Activated CD4-positive, alpha-beta memory T cell treated with anti-CD3 and anti-CD28 coated beads for 36 hours (primary cell): ENCODE measurements around the gene SPOUT1. TPM values are rescaled to one million over a fixed set of nuclear protein-coding genes. Genes with fewer than 3 reads are reported as not detected.
"Not testable (repeated sequence)": the region's sequence is repeated elsewhere in the genome, so short reads cannot be mapped to it uniquely, and the experiment has no call there.

Source experiments
- CTCF ChIA-PET: fragments of 350-600 bp; sonication (Branson Sonifier 250); formaldehyde crosslinking; loops from one replicate; lab custom pipeline; 2021; ENCODE audit warnings: antibody characterized with exemption, inconsistent platforms; lab: Charles Lee
- POLR2A ChIA-PET: fragments of 350-600 bp; sonication (Branson Sonifier 250); formaldehyde crosslinking; loops from one replicate; lab custom pipeline; 2021; ENCODE audit warnings: antibody characterized with exemption; lab: Charles Lee
- DNase-seq: peaks from one replicate; pipeline ENCODE4 v3.0.0-alpha.2; 2020
- H3K27ac Mint-ChIP-seq: one replicate; pipeline ENCODE4 v1.8.0; 2021; ENCODE audit warnings: mixed read lengths
- H3K27me3 Mint-ChIP-seq: one replicate; pipeline ENCODE4 v1.8.0; 2021; ENCODE audit warnings: mixed read lengths
- H3K36me3 Mint-ChIP-seq: one replicate; pipeline ENCODE4 v1.8.0; 2021; ENCODE audit warnings: mixed read lengths
- H3K4me1 Mint-ChIP-seq: one replicate; pipeline ENCODE4 v1.8.0; 2021; ENCODE audit warnings: low read depth, mixed read lengths
- H3K4me3 Mint-ChIP-seq: one replicate; pipeline ENCODE4 v1.8.0; 2021; ENCODE audit warnings: mild to moderate bottlenecking, mixed read lengths
- H3K9me3 Mint-ChIP-seq: one replicate; pipeline ENCODE4 v1.8.0; 2021; ENCODE audit warnings: mixed read lengths
- intact Hi-C: fragments of 100-400 bp; cut with micrococcal nuclease; formaldehyde crosslinking; loops from one replicate; pipeline ENCODE4 v1.15.1; 2023
- total RNA-seq, 2 experiments: library from RNA; stranded (reverse); gene quantifications; one replicate each; pipeline ENCODE4 v1.2.3, GENCODE V29; 2021

The SPOUT1 gene
- total RNA-seq, 2 experiments from 2014 or later = 89.2 to 94.2 TPM

DNA sequence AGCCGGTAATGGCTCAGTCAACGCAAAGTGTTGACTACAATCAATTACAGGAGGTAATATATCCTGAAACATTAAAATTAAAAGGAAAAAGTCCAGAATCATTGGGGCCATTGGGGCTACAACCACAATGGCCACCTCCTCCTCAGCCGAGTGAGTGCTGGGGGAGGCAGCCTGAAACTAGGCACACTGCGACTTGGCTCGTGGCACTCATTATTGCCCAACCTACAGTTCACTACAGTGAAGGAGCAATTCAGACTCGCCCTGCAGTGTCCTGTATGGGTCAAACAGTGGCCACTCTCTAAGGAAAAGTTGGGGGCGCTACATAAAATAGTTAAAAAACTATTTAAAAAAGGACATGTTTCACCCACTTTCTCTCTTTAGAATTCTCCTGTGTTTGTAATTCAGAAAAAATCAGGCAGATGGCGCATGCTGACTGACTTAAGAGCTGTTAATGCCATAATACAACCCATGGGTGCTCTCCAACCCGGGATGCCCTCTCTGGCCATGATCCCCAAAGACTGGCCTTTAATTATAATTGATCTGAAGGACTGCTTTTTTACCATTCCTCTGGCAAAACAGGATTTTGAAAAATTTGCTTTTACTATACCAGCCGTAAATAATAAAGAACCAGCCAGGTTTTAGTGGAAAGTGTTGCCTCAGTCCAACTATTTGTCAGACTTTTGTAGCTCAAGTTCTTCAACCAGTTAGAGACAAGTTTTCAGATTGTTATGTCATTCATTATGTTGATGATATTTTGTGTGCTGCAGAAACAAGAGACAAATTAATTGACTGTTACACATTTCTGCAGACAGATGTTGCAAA is 22.4 kb upstream of the SPOUT1 start:
- Mint-ChIP-seq H3K36me3 (peaks cover 18% of the 10 kb centered on the region), H3K9me3 (peaks cover 17% of the 10 kb centered on the region)
- DNase-seq, H3K4me3 Mint-ChIP-seq, H3K27ac Mint-ChIP-seq, H3K4me1 Mint-ChIP-seq, intact Hi-C loops, H3K27me3 Mint-ChIP-seq: not testable (repeated sequence)
- ChIA-PET CTCF (interaction anchor here (0.7 to 1.4 kb wide), 4 partner anchors 10 to 78 kb away, joined by 3 to 4 read pairs (median 4); no protein-coding TSS in a partner anchor), POLR2A (interaction anchor here (0.6 kb wide), 1 partner anchor 103 kb away, joined by 4 read pairs; no protein-coding TSS in a partner anchor)

DNA sequence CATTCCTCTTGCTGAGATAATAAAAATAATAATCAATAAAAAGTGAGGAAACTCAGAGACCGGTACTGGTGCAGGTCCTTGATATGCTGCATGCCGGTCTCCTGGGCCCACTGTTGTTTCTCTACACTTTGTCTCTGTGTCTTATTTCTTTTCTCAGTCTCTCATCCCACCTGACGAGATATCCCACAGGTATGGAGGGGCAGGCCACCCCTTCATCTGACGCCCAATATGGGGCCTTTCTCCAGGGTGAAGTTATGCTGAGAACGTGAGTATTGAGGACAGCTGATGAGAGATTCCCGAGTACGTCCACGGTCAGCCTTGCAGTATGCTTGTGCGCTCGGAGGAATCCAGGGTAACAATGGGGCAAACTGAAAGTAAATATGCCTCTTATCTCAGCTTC is 21.4 kb upstream of the SPOUT1 start:
- H3K27me3 Mint-ChIP-seq, DNase-seq, H3K4me1 Mint-ChIP-seq, POLR2A ChIA-PET, intact Hi-C loops, H3K4me3 Mint-ChIP-seq, H3K27ac Mint-ChIP-seq: not testable (repeated sequence)
- CTCF ChIA-PET = interaction anchor here (1.4 kb wide), 1 partner anchor 79 kb away, joined by 4 read pairs; no protein-coding TSS in a partner anchor
- Mint-ChIP-seq H3K36me3 (peaks cover 18% of the 10 kb centered on the region), H3K9me3 (peaks cover 17% of the 10 kb centered on the region)

- peaks cover 18% of the 10 kb centered on the region for H3K36me3 Mint-ChIP-seq
- H3K27me3 Mint-ChIP-seq = no peaks in the 10 kb centered on the region
- H3K27ac Mint-ChIP-seq = no peak overlapping the region
- CTCF ChIA-PET = no interaction called here
- no peak for DNase-seq
- peaks cover 17% of the 10 kb centered on the region for H3K9me3 Mint-ChIP-seq
- H3K4me1 Mint-ChIP-seq = no peaks in the 10 kb centered on the region
- POLR2A ChIA-PET = no interaction called here
- intact Hi-C loops = no loop called here
- H3K4me3 Mint-ChIP-seq = no peak overlapping the region
These were observed 18.2 kb upstream of the SPOUT1 start for GRCh38 chr9:128847803-128848202.

- intact Hi-C loops = no loop called here
- ChIA-PET CTCF (no interaction called here), POLR2A (no interaction called here)
- Mint-ChIP-seq H3K4me3 (no peak overlapping the region), H3K36me3 (peaks cover 21% of the 10 kb centered on the region), H3K27me3 (no peaks in the 10 kb centered on the region), H3K9me3 (peaks cover 17% of the 10 kb centered on the region), H3K4me1 (no peaks in the 10 kb centered on the region), H3K27ac (no peak overlapping the region)
- DNase-seq = no peak
These were observed 17.1 kb upstream of the SPOUT1 start for GRCh38 chr9:128846680-128847030.

- Mint-ChIP-seq H3K27ac (no peak overlapping the region), H3K4me3 (no peak overlapping the region), H3K9me3 (peaks cover 4% of the 10 kb centered on the region), H3K36me3 (peaks cover 8% of the 10 kb centered on the region), H3K27me3 (no peaks in the 10 kb centered on the region), H3K4me1 (no peaks in the 10 kb centered on the region)
- CTCF ChIA-PET = interaction anchor here (1.1 to 1.6 kb wide), 3 partner anchors 19 to 83 kb away, joined by 6 to 7 read pairs (median 6); partner anchors contain the start of gene ENDOG
- intact Hi-C loops = no loop called here
- no peak for DNase-seq
- POLR2A ChIA-PET = no interaction called here
These were observed 15.8 kb upstream of the SPOUT1 start for GRCh38 chr9:128845186-128845931.

- H3K4me3 Mint-ChIP-seq, CTCF ChIA-PET, H3K27ac Mint-ChIP-seq, intact Hi-C loops, H3K4me1 Mint-ChIP-seq, DNase-seq, POLR2A ChIA-PET, H3K27me3 Mint-ChIP-seq, H3K9me3 Mint-ChIP-seq, H3K36me3 Mint-ChIP-seq: not testable (repeated sequence)
These were observed 13.6 kb upstream of the SPOUT1 start for GRCh38 chr9:128843171-128843570.

DNA sequence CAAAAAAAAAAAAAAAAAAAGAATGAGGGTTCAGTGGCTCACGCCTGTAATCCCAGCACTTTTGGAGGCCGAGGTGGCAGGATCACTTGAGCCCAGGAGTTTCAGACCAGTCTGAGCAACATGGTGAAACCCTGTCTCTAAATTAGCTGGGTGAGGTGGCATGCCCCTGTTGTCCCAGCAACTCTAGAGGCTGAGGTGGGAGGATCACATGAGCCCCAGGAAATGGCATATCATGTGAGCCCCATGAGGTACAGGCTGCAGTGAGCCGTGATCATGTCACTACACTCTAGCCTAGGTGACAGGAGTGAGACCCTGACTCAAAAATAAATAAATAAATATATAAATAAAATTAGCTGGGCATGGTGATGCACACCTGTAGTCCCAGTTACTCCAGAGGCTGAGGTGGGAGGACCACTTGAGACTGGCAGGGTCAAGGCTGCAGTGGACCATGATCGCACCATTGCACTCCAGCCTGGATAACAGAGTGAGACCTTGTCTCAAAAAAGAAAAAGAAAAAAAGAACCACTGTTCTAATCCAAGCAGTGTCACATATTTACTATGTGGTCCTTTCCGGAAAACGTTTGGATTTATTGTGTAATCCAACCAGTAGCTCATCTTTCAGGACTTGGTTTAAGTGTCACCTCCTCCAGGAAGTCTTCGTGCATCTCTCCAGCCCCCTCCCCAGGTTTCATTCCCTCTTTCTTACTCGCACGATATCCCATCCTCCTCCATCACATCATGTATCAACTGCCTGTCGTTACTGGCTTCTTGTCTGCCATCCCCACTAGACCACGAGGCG is 12.3 kb upstream of the SPOUT1 start:
- CTCF ChIA-PET = interaction anchor here (0.6 kb wide), 1 partner anchor 38 kb away, joined by 3 read pairs; no protein-coding TSS in a partner anchor
- Mint-ChIP-seq H3K4me3 (no peak overlapping the region), H3K9me3 (no peaks in the 10 kb centered on the region), H3K27ac (no peak overlapping the region), H3K36me3 (peaks cover 2% of the 10 kb centered on the region), H3K27me3 (no peaks in the 10 kb centered on the region), H3K4me1 (no peaks in the 10 kb centered on the region)
- intact Hi-C loops = no loop called here
- DNase-seq = no peak
- POLR2A ChIA-PET = no interaction called here

- Mint-ChIP-seq H3K27me3 (no peaks in the 10 kb centered on the region), H3K36me3 (peaks cover 2% of the 10 kb centered on the region), H3K9me3 (no peaks in the 10 kb centered on the region), H3K4me1 (no peaks in the 10 kb centered on the region), H3K4me3 (no peak overlapping the region), H3K27ac (no peak overlapping the region)
- DNase-seq = no peak
- ChIA-PET CTCF (interaction anchor here (0.6 kb wide), 1 partner anchor 22 kb away, joined by 3 read pairs; the partner anchor contains the start of gene ENDOG), POLR2A (no interaction called here)
- intact Hi-C loops = no loop called here
These were observed 10.9 kb upstream of the SPOUT1 start for GRCh38 chr9:128840524-128840923.

DNA sequence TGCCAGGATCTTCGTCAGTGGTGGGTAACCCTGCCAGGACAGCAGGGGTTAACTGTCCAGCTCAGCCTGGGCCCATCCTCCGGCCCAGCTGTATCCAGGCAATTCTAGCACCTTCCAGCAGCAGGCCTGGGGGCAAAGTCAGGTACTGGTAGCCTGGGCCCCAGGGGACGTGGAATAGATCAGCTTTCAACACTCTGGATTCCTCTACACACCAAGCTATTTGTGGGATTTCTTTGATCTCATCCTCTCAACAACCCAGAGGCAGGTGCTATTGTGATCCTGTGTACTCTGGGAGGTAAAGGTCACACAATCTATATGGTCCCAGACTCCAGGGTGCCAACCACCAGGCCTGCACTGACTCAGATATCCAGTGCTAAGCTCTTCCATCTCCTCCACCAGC is 8.7 kb upstream of the SPOUT1 start:
- CTCF ChIA-PET = interaction anchor here (1.1 kb wide), 1 partner anchor 20 kb away, joined by 4 read pairs; the partner anchor contains the start of gene ENDOG
- POLR2A ChIA-PET = no interaction called here
- H3K27ac Mint-ChIP-seq = no peak overlapping the region
- H3K4me1 Mint-ChIP-seq = no peaks in the 10 kb centered on the region
- no peak for DNase-seq
- no peak overlapping the region for H3K4me3 Mint-ChIP-seq
- intact Hi-C loops = no loop called here
- no peaks in the 10 kb centered on the region for H3K27me3 Mint-ChIP-seq
- H3K36me3 Mint-ChIP-seq = peaks cover 5% of the 10 kb centered on the region
- no peaks in the 10 kb centered on the region for H3K9me3 Mint-ChIP-seq

DNA sequence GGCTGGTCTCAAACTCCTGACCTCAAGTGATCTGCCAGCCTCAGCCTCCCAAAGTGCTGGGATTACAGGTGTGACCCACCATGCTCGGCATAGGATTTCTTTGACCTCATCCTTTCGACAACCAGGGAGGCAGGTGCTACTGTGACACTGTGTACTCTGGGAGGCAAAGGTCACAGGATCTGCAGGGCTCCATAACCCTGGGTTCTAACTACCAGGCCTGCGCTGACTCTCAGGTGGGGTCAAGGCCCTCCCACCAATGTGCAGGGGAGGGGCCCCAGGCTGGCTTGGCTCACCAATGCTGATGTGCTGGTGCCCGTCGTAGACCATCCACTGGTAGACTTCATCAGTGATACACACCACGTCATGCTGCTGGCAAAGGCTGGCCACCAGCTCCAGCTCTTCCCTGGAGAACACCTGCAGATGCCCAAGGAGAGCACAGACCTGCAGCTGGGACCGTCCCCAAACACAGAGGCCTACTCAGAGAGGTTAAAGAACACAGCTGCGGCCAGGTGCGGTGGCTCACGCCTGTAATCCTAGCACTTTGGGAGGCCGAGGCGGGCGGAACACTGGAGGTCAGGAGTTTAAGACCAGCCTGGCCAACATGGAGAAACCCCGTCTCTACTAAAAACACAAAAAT is 7.0 kb upstream of the SPOUT1 start:
- DNase-seq = no peak
- Mint-ChIP-seq H3K27me3 (no peaks in the 10 kb centered on the region), H3K4me3 (no peak overlapping the region), H3K36me3 (peaks cover 5% of the 10 kb centered on the region), H3K27ac (no peak overlapping the region), H3K4me1 (no peaks in the 10 kb centered on the region), H3K9me3 (no peaks in the 10 kb centered on the region)
- intact Hi-C loops = no loop called here
- ChIA-PET POLR2A (no interaction called here), CTCF (interaction anchor here (2.2 kb wide), 1 partner anchor 18 kb away, joined by 6 read pairs; the partner anchor contains the start of gene ENDOG)
